Mesothelial cell of epicardium (in vitro differentiated cells): Measurements from ENCODE around the gene HOXA5. TPM values are rescaled to one million over a fixed set of nuclear protein-coding genes. Genes with fewer than 3 reads are reported as not detected.

Source experiments
- DNase-seq, 2 experiments: peaks; one replicate each; pipeline ENCODE4 v3.0.0; 2021; ENCODE audit warnings: low spot score in 2 of 2; ENCODE audit not compliant: unreplicated experiment in 2 of 2
- H3K27ac Mint-ChIP-seq: 2 replicates; pipeline ENCODE4 v1.8.0; 2021; ENCODE audit warnings: mixed read lengths
- H3K27me3 Mint-ChIP-seq: 2 replicates; pipeline ENCODE4 v1.8.0; 2021; ENCODE audit warnings: low read depth, mixed read lengths
- H3K36me3 Mint-ChIP-seq: 2 replicates; pipeline ENCODE4 v1.8.0; 2021; ENCODE audit warnings: mixed read lengths
- H3K4me1 Mint-ChIP-seq: 2 replicates; pipeline ENCODE4 v1.8.0; 2021; ENCODE audit warnings: mixed read lengths
- H3K4me3 Mint-ChIP-seq: 2 replicates; pipeline ENCODE4 v1.8.0; 2021; ENCODE audit warnings: mild to moderate bottlenecking, moderate library complexity, mixed read lengths
- H3K9me3 Mint-ChIP-seq: 2 replicates; pipeline ENCODE4 v1.8.0; 2021; ENCODE audit warnings: mixed read lengths
- total RNA-seq: library from RNA; stranded (reverse); gene quantifications from 3 replicates; pipeline ENCODE4 v1.2.1, GENCODE V29; 2021
- TF ChIP-seq, protein P1 (sequence below): fragments of 200-600 bp; sonication (generic); IDR thresholded peaks from one replicate; pipeline ENCODE4 v1.5.0; 2021; ENCODE audit warnings: antibody characterized with exemption; ENCODE audit not compliant: unreplicated experiment

The HOXA5 gene
- total RNA-seq, 1 donor from 2014 or later = 133 TPM

DNA sequence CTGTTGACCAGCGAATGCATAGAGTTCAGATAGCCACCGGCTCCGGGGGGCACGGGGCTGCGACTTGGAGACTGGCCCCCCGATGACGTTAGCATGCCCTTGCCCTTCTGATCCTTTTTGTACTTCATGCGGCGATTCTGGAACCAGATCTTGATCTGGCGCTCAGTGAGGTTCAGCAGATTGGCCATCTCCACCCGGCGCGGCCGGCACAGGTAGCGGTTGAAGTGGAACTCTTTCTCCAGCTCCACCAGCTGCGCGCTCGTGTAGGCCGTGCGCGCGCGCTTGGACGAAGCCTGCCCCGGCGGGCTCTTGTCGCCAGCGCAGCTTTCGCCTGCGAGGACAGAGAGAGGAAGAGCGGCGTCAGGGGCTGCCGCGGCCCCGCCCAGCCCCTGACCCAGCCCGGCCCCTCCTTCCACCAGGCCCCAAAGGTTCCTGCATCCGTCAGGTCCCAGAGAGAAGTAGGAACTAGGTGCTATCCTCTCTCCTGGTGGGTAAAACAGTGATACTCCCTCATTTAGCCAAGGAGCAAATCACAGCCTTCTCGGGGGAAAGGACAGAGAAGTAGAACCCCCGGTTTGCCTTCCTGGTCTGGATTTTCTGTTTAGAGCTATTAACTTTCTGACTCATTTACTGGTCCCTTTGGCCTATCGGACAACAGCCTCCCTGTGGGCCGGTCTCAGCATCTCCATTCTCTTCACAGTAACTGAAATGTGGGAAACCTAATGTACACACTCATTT is 34.9 kb downstream of the HOXA5 start:
- peaks cover 3% of the 10 kb centered on the region for H3K36me3 Mint-ChIP-seq
- peaks cover 78% of the 10 kb centered on the region for H3K4me1 Mint-ChIP-seq
- H3K4me3 Mint-ChIP-seq = peak overlapping the region; percentile 98
- peak overlapping the region; percentile 100 for H3K27ac Mint-ChIP-seq
- no peaks in the 10 kb centered on the region for H3K27me3 Mint-ChIP-seq
- H3K9me3 Mint-ChIP-seq = no peaks in the 10 kb centered on the region
- TF ChIP-seq, protein P1, sequence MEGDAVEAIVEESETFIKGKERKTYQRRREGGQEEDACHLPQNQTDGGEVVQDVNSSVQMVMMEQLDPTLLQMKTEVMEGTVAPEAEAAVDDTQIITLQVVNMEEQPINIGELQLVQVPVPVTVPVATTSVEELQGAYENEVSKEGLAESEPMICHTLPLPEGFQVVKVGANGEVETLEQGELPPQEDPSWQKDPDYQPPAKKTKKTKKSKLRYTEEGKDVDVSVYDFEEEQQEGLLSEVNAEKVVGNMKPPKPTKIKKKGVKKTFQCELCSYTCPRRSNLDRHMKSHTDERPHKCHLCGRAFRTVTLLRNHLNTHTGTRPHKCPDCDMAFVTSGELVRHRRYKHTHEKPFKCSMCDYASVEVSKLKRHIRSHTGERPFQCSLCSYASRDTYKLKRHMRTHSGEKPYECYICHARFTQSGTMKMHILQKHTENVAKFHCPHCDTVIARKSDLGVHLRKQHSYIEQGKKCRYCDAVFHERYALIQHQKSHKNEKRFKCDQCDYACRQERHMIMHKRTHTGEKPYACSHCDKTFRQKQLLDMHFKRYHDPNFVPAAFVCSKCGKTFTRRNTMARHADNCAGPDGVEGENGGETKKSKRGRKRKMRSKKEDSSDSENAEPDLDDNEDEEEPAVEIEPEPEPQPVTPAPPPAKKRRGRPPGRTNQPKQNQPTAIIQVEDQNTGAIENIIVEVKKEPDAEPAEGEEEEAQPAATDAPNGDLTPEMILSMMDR = no peak
- no peak for DNase-seq

GRCh38 chr7:27107391-27108381 is 35.8 kb downstream of the HOXA5 start:
- DNase-seq = no peak
- H3K27ac Mint-ChIP-seq = peak overlapping the region; percentile 100
- H3K36me3 Mint-ChIP-seq = peaks cover 3% of the 10 kb centered on the region
- H3K4me1 Mint-ChIP-seq = peaks cover 86% of the 10 kb centered on the region
- peak overlapping the region; percentile 98 for H3K4me3 Mint-ChIP-seq
- no peaks in the 10 kb centered on the region for H3K27me3 Mint-ChIP-seq
- H3K9me3 Mint-ChIP-seq = no peaks in the 10 kb centered on the region
- TF ChIP-seq, protein P1 = no peak

- Mint-ChIP-seq H3K4me1 (peaks cover 90% of the 10 kb centered on the region), H3K9me3 (no peaks in the 10 kb centered on the region), H3K4me3 (peak overlapping the region; percentile 98), H3K27me3 (no peaks in the 10 kb centered on the region), H3K27ac (peak overlapping the region; percentile 100), H3K36me3 (peaks cover 3% of the 10 kb centered on the region)
- TF ChIP-seq, protein P1 = no peak
- DNase-seq = no peak
Measured at GRCh38 chr7:27106901-27107240, 36.6 kb downstream of the HOXA5 start.

DNA sequence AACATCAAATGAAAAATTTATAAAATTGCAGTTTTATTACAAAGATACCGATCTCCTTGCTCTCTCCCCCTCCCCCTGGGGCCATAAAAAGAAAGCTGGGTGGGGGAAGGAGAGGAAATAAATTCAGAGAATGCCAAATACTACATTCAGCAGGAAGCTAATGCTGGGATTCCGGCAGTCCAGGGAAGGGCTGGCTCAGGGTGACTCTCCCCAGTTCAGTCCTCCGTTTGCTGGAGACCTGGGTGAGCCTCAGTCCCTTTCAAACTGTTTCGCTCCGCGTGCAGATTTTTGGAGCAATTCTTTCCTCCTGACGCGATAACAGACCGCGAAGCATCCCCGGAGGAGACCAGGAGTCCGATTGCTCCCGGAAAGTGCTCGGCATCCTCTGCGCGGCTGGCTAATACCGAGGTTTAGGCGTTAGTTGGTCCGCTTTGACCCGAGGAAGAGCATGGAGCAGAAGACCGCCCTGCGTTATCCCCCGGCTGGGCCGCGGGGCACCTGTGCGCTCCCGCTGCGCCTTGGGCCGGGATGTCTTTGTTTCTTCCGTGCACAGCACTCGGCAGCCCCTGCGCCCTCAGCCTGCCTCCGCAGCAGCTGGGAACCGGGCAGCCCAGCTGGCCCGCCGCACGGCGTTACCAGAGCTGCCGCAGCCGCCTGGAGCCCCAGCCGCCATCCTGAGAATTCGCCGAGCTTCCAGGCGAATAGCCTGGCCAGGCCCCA is 37.1 kb downstream of the HOXA5 start:
- H3K27me3 Mint-ChIP-seq = no peaks in the 10 kb centered on the region
- peaks cover 3% of the 10 kb centered on the region for H3K36me3 Mint-ChIP-seq
- H3K27ac Mint-ChIP-seq = peak overlapping the region; percentile 100
- no peaks in the 10 kb centered on the region for H3K9me3 Mint-ChIP-seq
- H3K4me1 Mint-ChIP-seq = peaks cover 90% of the 10 kb centered on the region
- no peak for DNase-seq
- TF ChIP-seq, protein P1 = no peak
- peak overlapping the region; percentile 98 for H3K4me3 Mint-ChIP-seq

DNA sequence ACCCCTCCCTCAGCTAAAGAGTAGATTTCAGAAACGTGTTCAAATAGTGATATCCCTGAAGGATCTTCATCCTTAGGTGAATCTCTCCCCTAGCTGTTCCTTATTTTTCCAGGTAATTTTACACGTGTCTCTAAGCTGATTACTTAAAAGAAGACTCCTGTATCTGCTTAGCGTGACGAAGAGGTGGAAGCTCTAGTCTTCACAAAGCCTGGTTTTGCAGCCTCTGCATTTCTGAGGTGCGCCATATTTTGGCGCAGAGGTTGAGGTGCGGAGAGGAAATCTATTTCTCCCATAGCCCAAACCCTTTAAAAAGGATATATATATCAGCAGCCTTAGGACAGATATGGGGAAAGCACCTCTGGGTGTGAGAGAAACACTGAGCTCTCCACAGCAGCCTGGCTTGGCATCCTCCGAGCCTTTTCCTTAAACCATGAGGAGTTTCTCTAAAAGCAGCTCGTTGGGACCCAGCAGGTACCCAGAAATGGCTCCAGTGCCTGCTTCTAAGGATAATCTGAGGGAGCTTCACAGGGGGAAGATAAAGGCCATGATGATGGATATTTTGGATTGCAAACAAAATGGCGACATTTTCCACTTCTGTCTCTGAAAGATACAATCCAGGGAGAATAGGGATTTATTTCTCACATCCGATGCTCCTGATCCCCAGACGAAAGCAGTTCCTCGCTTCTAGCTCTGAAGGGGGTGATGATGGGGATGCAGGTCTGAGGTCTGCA is 38.0 kb downstream of the HOXA5 start:
- no peak for DNase-seq
- peak overlapping the region; percentile 100 for H3K27ac Mint-ChIP-seq
- H3K4me1 Mint-ChIP-seq = peaks cover 92% of the 10 kb centered on the region
- H3K4me3 Mint-ChIP-seq = peak overlapping the region; percentile 98
- H3K9me3 Mint-ChIP-seq = no peaks in the 10 kb centered on the region
- TF ChIP-seq, protein P1 = no peak
- H3K36me3 Mint-ChIP-seq = peaks cover 8% of the 10 kb centered on the region
- no peaks in the 10 kb centered on the region for H3K27me3 Mint-ChIP-seq
